Astrocyte (in vitro differentiated cells and primary cell): ENCODE measurements around the gene ATP10A. TPM values are rescaled to one million over a fixed set of nuclear protein-coding genes. Genes with fewer than 3 reads are reported as not detected.

Source experiments
- DNase-seq: peaks from one replicate; pipeline ENCODE4 v3.0.0-alpha.2; 2010; ENCODE audit warnings: low read depth
- FAIRE-seq: peaks from 2 replicates; lab custom pipeline; 2011; peaks lifted over from hg19 to GRCh38; lab: Jason Lieb, UNC
- H2AFZ ChIP-seq: 2 replicates; pipeline ENCODE4 v1.6.0; 2012; ENCODE audit warnings: low read depth, low read length, inconsistent platforms
- H3K27ac ChIP-seq: 2 replicates; pipeline ENCODE4 v1.5.1; 2011; ENCODE audit warnings: low read depth, low read length, inconsistent platforms
- H3K27me3 ChIP-seq: 2 replicates; pipeline ENCODE4 v1.6.0; 2011; ENCODE audit warnings: low read length, inconsistent platforms; ENCODE audit not compliant: insufficient read depth
- H3K36me3 ChIP-seq: 2 replicates; pipeline ENCODE4 v1.5.1; 2011; ENCODE audit warnings: low read length, inconsistent platforms; ENCODE audit not compliant: insufficient read depth
- H3K4me1 ChIP-seq: 2 replicates; pipeline ENCODE4 v1.5.1; 2011; ENCODE audit warnings: low read length, inconsistent platforms; ENCODE audit not compliant: insufficient read depth
- H3K4me2 ChIP-seq: 2 replicates; pipeline ENCODE4 v1.6.0; 2012; ENCODE audit warnings: low read length, inconsistent platforms
- H3K4me3 ChIP-seq: 2 replicates; pipeline ENCODE4 v1.5.1; 2011; ENCODE audit warnings: low read depth, mild to moderate bottlenecking, low read length, inconsistent platforms; ENCODE audit not compliant: insufficient read depth
- H3K79me2 ChIP-seq: 2 replicates; pipeline ENCODE4 v1.6.0; 2012; ENCODE audit warnings: mild to moderate bottlenecking, low read length, inconsistent platforms; ENCODE audit not compliant: insufficient read depth
- H3K9ac ChIP-seq: 2 replicates; pipeline ENCODE4 v1.6.0; 2012; ENCODE audit warnings: mild to moderate bottlenecking, low read length, inconsistent platforms
- H3K9me3 ChIP-seq: 2 replicates; pipeline ENCODE4 v1.5.1; 2012; ENCODE audit warnings: low read depth, mild to moderate bottlenecking, low read length, inconsistent platforms; ENCODE audit not compliant: insufficient read depth
- H4K20me1 ChIP-seq: 2 replicates; pipeline ENCODE4 v1.6.0; 2012; ENCODE audit warnings: low read length, inconsistent platforms; ENCODE audit not compliant: insufficient read depth
- H3K27ac Mint-ChIP-seq: one replicate; pipeline ENCODE4 v1.8.0; 2021; ENCODE audit warnings: mild to moderate bottlenecking, mixed read lengths; ENCODE audit not compliant: unreplicated experiment
- H3K27me3 Mint-ChIP-seq: one replicate; pipeline ENCODE4 v1.8.0; 2021; ENCODE audit warnings: low read depth, mixed read lengths; ENCODE audit not compliant: unreplicated experiment
- H3K36me3 Mint-ChIP-seq: one replicate; pipeline ENCODE4 v1.8.0; 2021; ENCODE audit warnings: low read depth, mixed read lengths; ENCODE audit not compliant: unreplicated experiment
- H3K4me1 Mint-ChIP-seq: one replicate; pipeline ENCODE4 v1.8.0; 2021; ENCODE audit warnings: low read depth, mixed read lengths; ENCODE audit not compliant: unreplicated experiment
- H3K4me3 Mint-ChIP-seq: one replicate; pipeline ENCODE4 v1.8.0; 2021; ENCODE audit warnings: mild to moderate bottlenecking, moderate library complexity, mixed read lengths; ENCODE audit not compliant: unreplicated experiment
- H3K9me3 Mint-ChIP-seq: one replicate; pipeline ENCODE4 v1.8.0; 2021; ENCODE audit warnings: mild to moderate bottlenecking, mixed read lengths; ENCODE audit not compliant: unreplicated experiment
- CTCF ChIP-seq: IDR thresholded peaks from 2 replicates; pipeline ENCODE4 v1.5.1; 2011; ENCODE audit warnings: low read depth, mild to moderate bottlenecking, inconsistent platforms, low read length, moderate library complexity; ENCODE audit not compliant: insufficient read depth
- EZH2 ChIP-seq: IDR thresholded peaks from 2 replicates; pipeline ENCODE4 v1.6.1; 2012; ENCODE audit warnings: mild to moderate bottlenecking, low read length, inconsistent platforms; ENCODE audit not compliant: insufficient read depth
- total RNA-seq: library from RNA; stranded (reverse); gene quantifications from 2 replicates; pipeline ENCODE4 v1.2.1, GENCODE V29; 2021

The ATP10A gene
- total RNA-seq, 1 donor from 2014 or later: 21.1 TPM

GRCh38 chr15:25732191-25732590 is 130.9 kb downstream of the ATP10A start:
- peaks cover 20% of the 10 kb centered on the region for H3K36me3 Mint-ChIP-seq
- H3K79me2 ChIP-seq: no peaks in the 10 kb centered on the region

GRCh38 chr15:25731411-25731810 is 131.7 kb downstream of the ATP10A start:
- Mint-ChIP-seq H3K9me3 (no peaks in the 10 kb centered on the region), H3K4me3 (no peak overlapping the region), H3K4me1 (peaks cover 14% of the 10 kb centered on the region), H3K27me3 (peaks cover 2% of the 10 kb centered on the region), H3K36me3 (peaks cover 20% of the 10 kb centered on the region), H3K27ac (no peak overlapping the region)
- H3K4me2 ChIP-seq: no peak overlapping the region
- no peak overlapping the region for H3K9ac ChIP-seq
- FAIRE-seq: no peak
- H3K27ac ChIP-seq: no peak overlapping the region
- no peaks in the 10 kb centered on the region for H4K20me1 ChIP-seq
- TF ChIP-seq EZH2: no peak
- TF ChIP-seq CTCF: no peak
- H2AFZ ChIP-seq: no peak overlapping the region
- no peaks in the 10 kb centered on the region for H3K4me1 ChIP-seq
- no peaks in the 10 kb centered on the region for H3K27me3 ChIP-seq
- H3K4me3 ChIP-seq: no peak overlapping the region
- H3K36me3 ChIP-seq: no peaks in the 10 kb centered on the region
- H3K9me3 ChIP-seq: no peaks in the 10 kb centered on the region
- no peaks in the 10 kb centered on the region for H3K79me2 ChIP-seq
- no peak for DNase-seq

More at GRCh38 chr15:25732191-25732590, 130.9 kb downstream of the ATP10A start:
- H3K4me2 ChIP-seq: no peak overlapping the region
- H3K4me1 Mint-ChIP-seq: peaks cover 22% of the 10 kb centered on the region
- H2AFZ ChIP-seq: no peak overlapping the region
- FAIRE-seq (no peak), DNase-seq (no peak)
- H3K9ac ChIP-seq: no peak overlapping the region
- no peaks in the 10 kb centered on the region for H4K20me1 ChIP-seq
- H3K4me1 ChIP-seq: peaks cover 7% of the 10 kb centered on the region
- no peaks in the 10 kb centered on the region for H3K36me3 ChIP-seq
- no peaks in the 10 kb centered on the region for H3K27me3 ChIP-seq
- H3K4me3 ChIP-seq: no peak overlapping the region
- no peaks in the 10 kb centered on the region for H3K9me3 ChIP-seq
- no peak overlapping the region for H3K27ac Mint-ChIP-seq
- no peak overlapping the region for H3K4me3 Mint-ChIP-seq
- no peaks in the 10 kb centered on the region for H3K9me3 Mint-ChIP-seq
- TF ChIP-seq CTCF: no peak
- no peak for TF ChIP-seq EZH2
- no peak overlapping the region for H3K27ac ChIP-seq
- peaks cover 2% of the 10 kb centered on the region for H3K27me3 Mint-ChIP-seq

GRCh38 chr15:25730918-25731317 is 132.2 kb downstream of the ATP10A start:
- TF ChIP-seq CTCF (no peak), EZH2 (no peak)
- Histone ChIP-seq H3K36me3 (no peaks in the 10 kb centered on the region), H3K79me2 (no peaks in the 10 kb centered on the region), H3K4me3 (no peak overlapping the region), H3K9ac (no peak overlapping the region), H3K27me3 (no peaks in the 10 kb centered on the region), H3K4me2 (no peak overlapping the region), H3K27ac (no peak overlapping the region), H3K9me3 (no peaks in the 10 kb centered on the region), H4K20me1 (no peaks in the 10 kb centered on the region), H2AFZ (no peak overlapping the region), H3K4me1 (no peaks in the 10 kb centered on the region)
- DNase-seq (no peak), FAIRE-seq (no peak)
- Mint-ChIP-seq H3K4me3 (no peak overlapping the region), H3K36me3 (peaks cover 20% of the 10 kb centered on the region), H3K4me1 (peaks cover 10% of the 10 kb centered on the region), H3K27ac (no peak overlapping the region), H3K27me3 (peaks cover 2% of the 10 kb centered on the region), H3K9me3 (no peaks in the 10 kb centered on the region)
